Spleen (tissue), 11 donors: ENCODE data around the gene PPARA. TPM values are rescaled to one million over a fixed set of nuclear protein-coding genes. Genes with fewer than 3 reads are reported as not detected.

Experiments
- DNase-seq: peaks from one replicate; pipeline ENCODE4 v3.0.0-alpha.2; 2020
- H3K27ac ChIP-seq, 8 donors: fragments of 200-600 bp; sonication (generic) in 7 of 8; 1 replicate in 4 of 8; 2 replicates in 4 of 8; pipeline versions ENCODE4 v1.5.0 to v1.8.0; 2016 to 2021; ENCODE audit warnings: inconsistent platforms in 4 of 8, mild to moderate bottlenecking in 4 of 8, moderate library complexity in 1 of 8
- H3K27me3 ChIP-seq, 7 donors: fragments of 200-600 bp; sonication (generic) in 6 of 7; replicated peaks in 1 of 7; 1 replicate in 4 of 7; 2 replicates in 3 of 7; pipeline versions ENCODE4 v1.5.0 to v1.8.0; 2016 to 2021; ENCODE audit warnings: inconsistent platforms in 3 of 7, mild to moderate bottlenecking in 1 of 7
- H3K36me3 ChIP-seq, 6 donors: fragments of 200-600 bp; sonication (generic) in 5 of 6; 1 replicate in 4 of 6; 2 replicates in 2 of 6; pipeline versions ENCODE4 v1.5.0 to v1.8.0; 2016 to 2021; ENCODE audit warnings: inconsistent platforms in 2 of 6
- H3K4me1 ChIP-seq, 6 donors: fragments of 200-600 bp; sonication (generic) in 5 of 6; 1 replicate in 3 of 6; 2 replicates in 3 of 6; pipeline versions ENCODE4 v1.5.0 to v1.8.0; 2016 to 2021; ENCODE audit warnings: inconsistent platforms in 3 of 6
- H3K4me3 ChIP-seq, 8 donors: fragments of 200-600 bp; sonication (generic) in 7 of 8; 1 replicate in 4 of 8; 2 replicates in 4 of 8; pipeline versions ENCODE4 v1.5.0 to v1.8.0; 2016 to 2021; ENCODE audit warnings: inconsistent platforms in 4 of 8, mild to moderate bottlenecking in 4 of 8, moderate library complexity in 2 of 8
- H3K9me3 ChIP-seq, 8 donors: fragments of 200-600 bp; sonication (generic) in 7 of 8; 1 replicate in 4 of 8; 2 replicates in 4 of 8; pipeline versions ENCODE4 v1.5.0 to v1.8.0; 2016 to 2021; ENCODE audit warnings: inconsistent platforms in 4 of 8
- POLR2A ChIP-seq, 3 donors: fragments of 450-650 bp; IDR thresholded peaks; one replicate each; pipeline ENCODE4 v1.5.1; 2017; ENCODE audit warnings: antibody characterized with exemption in 3 of 3, mild to moderate bottlenecking in 1 of 3
- POLR2AphosphoS5 ChIP-seq, 3 donors: sonication (generic); formaldehyde crosslinking; IDR thresholded peaks; one replicate each; pipeline ENCODE4 v1.5.1; 2017; ENCODE audit warnings: antibody characterized with exemption in 3 of 3
- whole genome bisulfite sequencing, 5 donors: extraction: QIAGEN DNeasy Blood & Tissue Kit in 3 of 5; methylation state at CpG; one replicate each; pipeline versions ENCODE4 v1.1.5 to v1.1.7; 2013 to 2018; 5-methylcytosine and 5-hydroxymethylcytosine counted together
- intact Hi-C: fragments of 100-400 bp; cut with DNase I; formaldehyde crosslinking; loops from one replicate; pipeline ENCODE4 v1.15.0; 2023; ENCODE audit warnings: low total_unique reads
- polyA plus RNA-seq, 3 donors: library from polyadenylated mRNA; stranded (reverse); fragments of 200-250 nt; gene quantifications; one replicate each; pipeline ENCODE4 v1.2.1, GENCODE V29; 2013
- total RNA-seq, 7 donors: library from RNA; depleted of rRNA in 3 of 7; stranded (reverse); fragments of >200 nt in 3 of 7; fragmentation: NEBNext Ultra II Directional in 4 of 7; extraction: Animal tissue kit (Norgen Biotek cat#: 25700) in 4 of 7; gene quantifications; one replicate each; pipeline versions ENCODE4 v1.1.0 to v1.2.1, GENCODE V29; 2016 to 2021
- TF ChIP-seq, protein P1 (sequence below), 11 experiments: fragments of 200-600 bp in 7 of 11; fragments of 450-650 bp in 4 of 11; sonication (generic) in 4 of 11; IDR thresholded peaks in 8 of 11; conservative IDR thresholded peaks in 3 of 11; 1 replicate in 7 of 11; 2 replicates in 4 of 11; pipeline versions ENCODE4 v1.4.0 to v1.8.0; 2016 to 2021; ENCODE audit warnings: antibody characterized with exemption in 11 of 11, inconsistent platforms in 4 of 11, mild to moderate bottlenecking in 1 of 11
- donor health status: healthy with polysubstance abuse.
- donor health status: DM: no; HTN: no; CAD: no; lungs with moderate emphysema.
- donor health status: DM: no; HTN: no; CAD: no.
- donor health status: Bipolar disorder and iron deficiency.
- donor health status: healthy.
- donor health status: DM: no; HTN: no; CAD: no.
- donor health status: DM: yes; HTN: yes; CAD: no.

The PPARA gene
- total and polyA plus RNA-seq, 10 donors = 2.0 to 40.9 (median 22.6) TPM

DNA sequence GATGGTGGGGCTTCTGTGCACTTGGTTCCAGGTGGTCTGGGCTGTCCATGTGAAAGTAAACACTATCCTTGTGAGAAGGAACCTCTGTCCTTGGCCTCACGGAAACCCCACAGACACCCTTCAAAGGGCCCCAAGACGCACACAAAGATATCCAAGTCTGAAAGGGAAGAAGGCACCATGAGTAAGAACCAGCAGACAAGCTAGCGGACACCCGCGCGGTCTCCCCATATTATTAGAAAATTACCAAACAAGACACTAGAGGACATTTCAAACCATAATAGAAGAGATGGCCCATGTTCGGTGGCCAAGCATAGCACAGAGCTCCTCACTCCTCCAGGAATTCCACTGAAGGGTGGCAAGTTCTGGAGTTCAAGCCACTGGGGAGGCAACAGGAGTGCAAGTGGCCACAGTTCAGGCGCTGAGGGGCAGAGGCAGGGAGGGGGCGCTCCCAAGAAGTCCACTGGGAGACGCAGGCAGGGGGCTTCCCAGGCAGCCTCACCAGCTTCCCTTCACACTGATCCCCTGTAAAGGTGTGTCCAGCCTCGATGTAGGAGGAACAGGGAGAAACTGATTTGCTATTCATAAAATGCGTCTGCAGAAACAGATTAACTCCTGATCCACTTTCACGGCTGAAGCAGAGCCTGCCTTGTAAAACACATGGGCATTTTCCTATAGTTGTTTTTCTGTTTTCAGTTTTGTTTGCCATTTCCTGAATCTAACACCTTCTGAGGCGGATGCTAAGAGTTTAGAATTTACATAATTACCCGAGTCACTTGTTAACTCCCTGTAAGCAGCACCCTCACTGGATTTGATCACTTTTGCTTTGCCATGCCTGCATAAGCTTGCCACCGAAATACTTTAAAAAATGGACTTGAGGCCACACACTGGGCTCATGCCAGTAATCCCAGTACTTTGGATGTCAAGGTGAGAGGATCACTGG lies 9.1 kb upstream of the PPARA start:
- intact Hi-C loops = no loop called here
- DNase-seq = peak; percentile 27
- Histone ChIP-seq H3K27me3 (no peaks in the 10 kb centered on the region), H3K27ac (peak overlapping the region in 2 of 8 donors; percentile 41 to 64), H3K36me3 (no peaks in the 10 kb centered on the region), H3K9me3 (no peaks in the 10 kb centered on the region), H3K4me3 (no peak overlapping the region), H3K4me1 (peaks cover 0 to 3% (median 0%) of the 10 kb centered on the region in 6 donors)
- 79 to 88% (median 83%) methylated on average over 16 of the region's 16 CpGs for WGBS, 5 donors
- TF ChIP-seq POLR2A (IDR thresholded peaks at IDR 0.05) = no peak

DNA sequence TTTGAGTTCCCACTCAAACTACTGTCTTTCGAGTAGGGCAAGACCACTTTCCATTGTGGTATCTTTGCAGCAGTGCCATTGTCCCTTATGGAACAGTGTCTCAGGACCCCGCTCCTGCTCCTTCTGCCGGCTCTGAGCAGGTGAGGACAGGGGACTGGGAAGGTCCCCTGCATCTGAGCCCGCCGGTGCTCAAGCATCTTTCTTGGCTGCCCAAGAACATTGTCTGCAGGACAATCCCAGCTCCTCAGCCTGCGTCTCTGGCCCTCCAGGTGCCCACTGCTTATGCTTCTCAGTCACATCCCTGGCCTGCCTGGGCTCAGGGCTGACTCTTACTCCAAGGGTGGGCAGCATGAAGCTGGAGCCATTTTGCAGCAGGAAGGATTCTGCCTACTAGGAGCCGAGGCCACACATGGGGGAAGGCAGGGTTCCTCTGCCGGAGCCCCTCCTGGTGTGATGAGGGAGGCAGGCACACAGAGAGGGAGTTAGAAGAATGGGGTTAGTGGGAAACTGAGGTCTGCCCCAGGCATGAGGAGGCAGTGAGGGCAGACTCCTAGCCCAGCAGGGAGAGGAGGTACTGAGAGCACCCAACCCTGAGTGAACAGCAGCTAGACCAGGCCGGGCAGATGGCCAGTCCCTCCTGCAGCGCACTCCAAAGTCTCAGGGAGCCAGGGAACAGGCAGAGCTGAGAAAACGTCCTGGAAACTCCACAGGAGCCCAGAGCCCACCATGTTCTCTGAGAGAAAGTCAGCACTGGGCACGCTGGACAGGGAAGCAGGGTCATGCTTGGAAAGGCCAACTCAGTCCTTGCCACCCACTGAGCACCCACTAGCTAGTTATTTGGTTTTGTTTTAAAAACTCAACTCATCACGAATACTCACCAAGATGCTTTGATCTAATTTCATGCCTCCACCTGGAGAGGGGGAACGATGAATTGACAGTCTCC lies 7.5 kb upstream of the PPARA start:
- no peak for DNase-seq
- Histone ChIP-seq H3K27me3 (no peaks in the 10 kb centered on the region), H3K36me3 (no peaks in the 10 kb centered on the region), H3K4me3 (no peak overlapping the region), H3K27ac (no peak overlapping the region), H3K4me1 (peaks cover 0 to 7% (median 0%) of the 10 kb centered on the region in 6 donors), H3K9me3 (no peaks in the 10 kb centered on the region)
- TF ChIP-seq, protein P1, sequence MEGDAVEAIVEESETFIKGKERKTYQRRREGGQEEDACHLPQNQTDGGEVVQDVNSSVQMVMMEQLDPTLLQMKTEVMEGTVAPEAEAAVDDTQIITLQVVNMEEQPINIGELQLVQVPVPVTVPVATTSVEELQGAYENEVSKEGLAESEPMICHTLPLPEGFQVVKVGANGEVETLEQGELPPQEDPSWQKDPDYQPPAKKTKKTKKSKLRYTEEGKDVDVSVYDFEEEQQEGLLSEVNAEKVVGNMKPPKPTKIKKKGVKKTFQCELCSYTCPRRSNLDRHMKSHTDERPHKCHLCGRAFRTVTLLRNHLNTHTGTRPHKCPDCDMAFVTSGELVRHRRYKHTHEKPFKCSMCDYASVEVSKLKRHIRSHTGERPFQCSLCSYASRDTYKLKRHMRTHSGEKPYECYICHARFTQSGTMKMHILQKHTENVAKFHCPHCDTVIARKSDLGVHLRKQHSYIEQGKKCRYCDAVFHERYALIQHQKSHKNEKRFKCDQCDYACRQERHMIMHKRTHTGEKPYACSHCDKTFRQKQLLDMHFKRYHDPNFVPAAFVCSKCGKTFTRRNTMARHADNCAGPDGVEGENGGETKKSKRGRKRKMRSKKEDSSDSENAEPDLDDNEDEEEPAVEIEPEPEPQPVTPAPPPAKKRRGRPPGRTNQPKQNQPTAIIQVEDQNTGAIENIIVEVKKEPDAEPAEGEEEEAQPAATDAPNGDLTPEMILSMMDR (IDR thresholded peaks at IDR 0.05 in 8 of 11, conservative IDR thresholded peaks at IDR 0.05 in 3 of 11) = no peak
- TF ChIP-seq POLR2A (IDR thresholded peaks at IDR 0.05) (no peak), POLR2AphosphoS5 (IDR thresholded peaks at IDR 0.05) (no peak)
- WGBS, 5 donors = 84 to 92% (median 87%) methylated on average over 11 to 14 of the region's 14 CpGs
- intact Hi-C loops = no loop called here

DNA sequence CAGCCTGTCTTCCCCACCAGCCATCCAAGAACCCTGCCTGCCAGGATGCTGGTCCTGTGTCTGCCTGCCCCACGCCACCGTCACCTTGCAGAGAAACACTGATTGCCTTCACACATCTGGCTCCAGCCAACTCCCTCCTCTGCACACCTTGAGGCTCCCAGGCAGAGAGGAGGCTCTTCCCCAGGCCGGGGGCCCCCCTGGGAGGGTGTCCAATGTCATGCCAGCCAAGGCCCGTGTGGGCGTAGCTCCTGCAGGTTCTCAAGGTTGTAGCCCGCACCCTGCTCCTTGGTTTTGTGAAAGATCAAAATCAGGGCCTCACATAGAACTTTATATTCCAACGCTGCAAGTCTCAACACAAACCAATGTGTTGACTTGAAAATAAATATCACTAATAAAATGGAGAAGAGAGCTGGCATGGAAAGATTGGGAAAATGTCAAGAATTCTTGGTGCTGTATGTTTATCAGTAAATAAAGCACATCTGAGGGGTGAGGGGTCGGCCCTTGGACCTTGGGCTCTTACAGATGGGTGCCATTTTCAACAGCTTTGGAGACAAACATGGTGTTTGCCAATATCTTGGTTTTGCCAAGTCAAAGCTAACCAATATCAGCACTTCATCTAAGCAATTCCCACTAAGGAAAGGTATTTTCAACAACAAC lies 6.7 kb upstream of the PPARA start:
- Histone ChIP-seq H3K4me1 (peaks cover 0 to 13% (median under 1%) of the 10 kb centered on the region in 6 donors), H3K27me3 (no peaks in the 10 kb centered on the region), H3K4me3 (no peak overlapping the region), H3K9me3 (no peaks in the 10 kb centered on the region), H3K27ac (no peak overlapping the region), H3K36me3 (no peaks in the 10 kb centered on the region)
- TF ChIP-seq POLR2AphosphoS5 (IDR thresholded peaks at IDR 0.05) (no peak), POLR2A (IDR thresholded peaks at IDR 0.05) (no peak)
- TF ChIP-seq, protein P1 (IDR thresholded peaks at IDR 0.05 in 8 of 11, conservative IDR thresholded peaks at IDR 0.05 in 3 of 11) = no peak
- WGBS, 5 donors = 84 to 93% (median 86%) methylated on average over 8 of the region's 8 CpGs
- intact Hi-C loops = no loop called here
- DNase-seq = no peak

DNA sequence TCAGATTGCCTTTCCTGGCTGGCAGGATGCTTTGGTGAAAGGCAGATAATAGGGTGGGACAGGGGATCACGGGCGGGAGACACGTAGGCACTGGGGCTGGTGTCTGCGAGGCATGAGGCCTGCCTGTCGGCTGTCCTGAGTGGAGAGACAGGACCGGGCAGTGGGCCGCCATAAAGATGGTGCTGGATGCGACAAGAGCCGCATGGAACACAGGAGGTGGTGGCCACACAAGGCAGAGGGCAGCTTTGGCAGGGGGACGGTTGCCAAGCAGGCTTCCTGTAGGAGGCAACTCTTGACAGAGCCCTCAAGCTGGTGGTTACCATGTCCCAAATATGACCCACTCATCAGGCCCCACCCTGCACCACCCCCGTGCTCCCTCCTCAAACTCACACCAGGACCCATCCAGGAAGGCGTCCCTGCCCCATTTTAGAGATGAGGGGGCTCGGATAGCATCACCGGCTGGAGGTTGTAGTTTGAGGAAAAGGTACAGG lies 4.9 kb upstream of the PPARA start:
- no peak overlapping the region for H3K27ac ChIP-seq
- DNase-seq = peak; percentile 76
- intact Hi-C loops = loop anchor here (5.0 kb wide), 1 partner anchor 112 kb away; no protein-coding TSS in a partner anchor
- WGBS, 5 donors = 89 to 93% (median 91%) methylated on average over 13 to 14 of the region's 14 CpGs
- peaks cover 0 to 27% (median 10%) of the 10 kb centered on the region in 6 donors for H3K4me1 ChIP-seq
- no peaks in the 10 kb centered on the region for H3K27me3 ChIP-seq
- H3K36me3 ChIP-seq = no peaks in the 10 kb centered on the region
- H3K9me3 ChIP-seq = no peaks in the 10 kb centered on the region
- no peak for TF ChIP-seq POLR2A (IDR thresholded peaks at IDR 0.05)
- H3K4me3 ChIP-seq = no peak overlapping the region
